GM21825 (cell line): Measurements from ENCODE around the gene DEPDC7.

Source experiments
- ATAC-seq: cut with Tn5 transposase; IDR thresholded peaks from one replicate; pipeline ENCODE4 v1.9.1; 2021; ENCODE audit warnings: mild to moderate bottlenecking, moderate library complexity; ENCODE audit not compliant: unreplicated experiment

The DEPDC7 gene

DNA sequence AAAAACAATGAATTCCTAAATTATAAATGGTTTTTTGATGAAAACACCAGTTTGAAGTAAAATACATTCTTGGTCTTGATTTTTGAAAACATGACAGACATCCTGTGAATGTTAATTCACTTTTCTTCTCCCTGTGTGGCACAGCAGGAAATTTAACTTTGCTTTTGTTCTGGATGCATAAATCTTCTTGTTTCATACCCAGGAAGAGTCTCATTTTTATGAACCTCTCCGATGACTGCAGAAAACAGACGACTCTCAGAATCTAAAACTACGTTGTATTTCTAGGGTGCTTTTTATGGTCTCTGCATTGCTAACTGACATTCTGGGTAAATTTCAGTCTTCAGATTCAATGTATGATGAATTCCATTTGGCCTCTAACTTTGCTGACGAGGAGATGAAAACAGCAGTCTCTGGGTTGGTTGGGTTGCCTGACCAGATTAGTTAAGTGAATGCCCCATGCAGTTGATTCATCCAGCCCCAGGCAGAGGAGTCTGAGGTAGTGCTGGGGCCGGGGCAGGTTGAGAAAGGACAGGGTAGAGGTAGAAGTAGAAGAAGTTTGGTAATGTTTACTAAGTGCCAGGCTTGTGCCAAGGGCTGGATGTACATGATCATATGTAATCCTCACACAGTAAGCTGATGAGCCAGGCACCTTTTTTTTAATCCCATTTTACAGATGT is 43.8 kb downstream of the DEPDC7 start:
- no peak for ATAC-seq

DNA sequence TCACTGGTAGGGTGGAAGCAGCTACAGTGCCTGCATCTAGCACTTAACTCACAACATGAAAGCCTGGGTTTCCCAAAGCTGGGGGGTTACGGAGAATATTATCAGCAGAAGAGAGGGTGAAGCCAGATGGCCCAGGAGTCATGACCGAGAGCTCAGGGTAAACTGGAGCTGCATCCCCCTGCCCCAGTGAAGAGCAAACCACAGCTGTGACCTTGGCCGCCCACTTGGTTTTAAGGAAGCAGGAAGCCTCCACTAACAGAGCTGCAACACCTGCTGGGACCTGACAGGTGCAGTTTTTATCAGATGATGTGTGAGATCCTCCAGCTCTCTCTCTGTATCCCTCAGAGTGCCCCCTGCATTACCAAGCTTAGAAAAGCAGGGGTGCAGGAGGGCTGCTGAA is 44.6 kb downstream of the DEPDC7 start:
- no peak for ATAC-seq

DNA sequence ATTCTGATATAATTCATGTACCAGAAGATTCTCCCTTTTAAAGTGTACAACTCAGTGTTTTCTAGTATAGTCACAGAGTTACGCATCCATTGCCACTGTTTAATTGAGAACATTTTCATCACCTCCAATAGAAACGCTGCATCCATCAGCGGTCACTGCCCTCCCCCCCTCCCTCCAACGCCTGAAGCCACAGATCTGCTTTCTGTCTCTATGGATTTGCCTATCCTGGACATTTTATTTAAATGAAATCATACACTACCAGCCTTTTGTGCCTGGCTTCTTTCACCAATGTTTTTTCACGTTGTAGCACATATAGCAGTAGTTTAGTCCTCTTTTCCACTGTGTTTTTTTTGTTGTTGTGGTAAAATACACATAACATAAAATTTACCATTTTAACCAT is 46.5 kb downstream of the DEPDC7 start:
- no peak for ATAC-seq

DNA sequence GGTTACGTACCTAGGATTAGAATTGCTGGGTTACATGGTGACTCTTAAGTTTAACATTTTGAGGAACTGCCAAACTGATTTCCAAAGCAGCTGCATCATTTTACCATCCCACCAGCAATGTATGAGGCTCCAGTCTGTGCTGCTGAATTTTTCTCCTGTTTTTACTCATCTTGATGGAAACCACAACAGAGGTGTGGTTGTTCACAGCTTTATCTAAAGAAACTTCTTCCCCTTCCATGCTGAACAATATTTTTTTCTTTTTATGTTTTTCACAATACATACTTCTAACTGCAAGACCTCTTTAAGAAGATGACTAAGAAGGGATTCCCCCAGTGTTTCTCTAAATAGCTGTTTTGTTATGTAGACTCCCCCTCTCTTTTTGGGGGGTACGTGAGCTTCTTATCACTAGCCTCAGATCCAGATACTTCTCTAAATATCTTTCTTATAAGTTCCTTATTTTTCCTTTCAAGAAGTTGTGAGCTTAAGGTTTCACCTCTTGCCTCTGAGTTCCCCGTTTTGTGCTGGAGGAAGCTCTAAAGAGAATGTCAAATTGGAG is 47.7 kb downstream of the DEPDC7 start:
- ATAC-seq: peak; percentile 58

DNA sequence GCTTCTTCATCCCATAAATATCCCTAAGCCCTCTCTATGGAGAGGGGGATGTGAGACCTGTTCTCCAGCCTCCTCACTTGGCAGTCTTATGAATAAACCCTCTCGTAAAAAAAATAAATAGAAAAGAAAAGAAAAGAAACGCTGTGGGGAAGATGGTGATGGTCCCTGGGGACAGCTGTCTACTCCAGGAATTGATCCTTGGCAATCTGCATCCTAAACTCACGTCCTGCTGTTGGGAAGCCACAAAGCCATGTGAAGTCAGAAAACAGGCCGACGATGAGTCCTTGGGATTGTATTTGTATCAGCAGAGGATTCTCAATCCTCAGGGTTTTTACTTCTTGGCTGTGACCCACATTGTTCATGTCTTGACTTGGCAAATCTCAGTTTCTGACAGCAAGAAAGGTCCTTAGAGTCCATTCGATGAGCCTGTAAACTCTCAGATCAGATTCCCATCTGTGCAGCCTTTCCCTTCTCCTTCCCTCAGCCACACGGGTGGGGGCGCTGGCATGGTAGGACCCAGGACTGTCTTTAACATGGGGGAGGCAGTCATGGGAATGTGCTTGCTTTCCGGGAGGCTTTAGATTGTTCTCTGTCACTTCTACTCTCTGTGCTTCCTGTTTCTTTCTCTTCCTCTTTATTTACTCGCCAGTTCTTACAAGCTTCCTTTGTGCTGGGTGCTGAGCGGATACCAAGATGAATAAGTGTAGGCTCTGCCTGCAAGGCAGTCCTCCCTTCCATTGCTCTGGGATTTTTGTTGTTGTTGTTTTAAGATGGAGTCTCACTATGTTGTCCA is 48.6 kb downstream of the DEPDC7 start:
- ATAC-seq: no peak

DNA sequence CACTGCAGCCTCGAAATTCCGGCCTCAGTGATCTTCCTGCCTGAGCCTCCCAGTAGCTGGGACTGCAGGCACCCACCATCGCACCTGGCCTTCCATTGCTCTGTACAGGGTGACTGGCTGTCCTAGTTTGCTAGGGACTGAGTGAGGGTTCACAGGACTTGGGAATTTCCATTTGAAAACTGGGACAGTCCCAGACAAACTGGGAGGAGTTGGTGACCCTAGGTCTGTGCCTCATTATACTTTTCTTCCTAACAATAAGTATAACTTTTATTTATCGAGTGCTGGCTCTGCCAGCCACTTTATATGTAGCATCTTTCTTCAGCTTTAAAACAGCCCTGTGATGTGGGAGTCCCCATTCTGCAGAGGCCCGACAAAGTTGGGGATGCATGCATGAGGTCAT is 49.2 kb downstream of the DEPDC7 start:
- ATAC-seq: no peak

DNA sequence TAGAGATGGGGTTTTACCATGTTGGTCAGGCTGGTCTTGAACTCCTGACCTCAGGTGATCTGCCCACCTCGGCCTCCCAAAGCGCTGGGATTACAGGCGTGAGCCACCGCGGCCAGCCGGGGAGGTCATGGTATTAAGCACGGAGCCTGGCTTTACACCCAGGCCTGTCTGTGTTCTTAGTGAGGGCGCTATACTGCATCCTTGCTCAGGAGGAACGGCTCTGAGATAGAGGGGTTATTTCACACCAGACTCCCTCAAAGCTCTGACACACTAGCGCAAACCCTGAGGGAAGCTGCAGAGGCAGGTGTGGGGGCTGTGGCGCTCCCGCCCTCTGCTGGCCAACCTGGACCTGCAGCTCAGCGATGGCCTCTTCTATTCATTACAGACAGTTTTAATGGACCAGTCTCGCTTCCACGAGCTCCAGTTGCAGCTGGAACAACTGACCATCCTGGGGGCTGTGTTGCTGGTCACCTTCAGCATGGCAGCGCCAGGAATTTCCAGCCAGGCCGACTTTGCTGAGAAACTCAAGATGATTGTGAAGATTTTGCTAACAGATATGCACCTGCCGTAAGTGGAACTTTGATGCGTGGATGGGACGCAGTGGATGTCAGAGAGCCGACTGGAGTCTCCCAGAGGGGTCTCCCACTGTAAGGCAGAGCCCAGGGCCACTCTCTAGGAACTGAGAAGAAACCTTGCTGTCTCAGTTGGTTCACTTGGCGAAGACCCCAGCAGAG is 49.9 kb downstream of the DEPDC7 start:
- ATAC-seq: peak; percentile 46

DNA sequence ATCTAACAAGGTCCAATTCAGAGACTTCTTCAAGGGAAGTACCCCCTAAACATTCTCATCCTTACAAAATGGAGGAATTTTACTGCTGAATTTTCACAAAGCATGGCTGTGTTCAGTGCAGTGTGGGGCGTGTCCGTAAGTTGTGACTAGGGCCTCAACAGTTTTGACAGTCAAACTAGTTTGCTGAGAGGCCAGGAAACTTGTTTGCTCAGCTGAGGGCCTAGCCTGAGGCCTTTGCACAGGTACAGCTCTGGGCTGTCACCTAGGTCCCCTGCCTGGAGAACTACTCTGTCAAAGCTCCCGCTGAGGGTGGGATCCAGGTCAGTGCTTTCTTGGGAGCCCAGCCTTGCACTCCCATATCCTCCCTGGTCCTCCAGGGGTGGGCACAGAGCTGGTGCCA is 51.6 kb downstream of the DEPDC7 start:
- no peak for ATAC-seq

DNA sequence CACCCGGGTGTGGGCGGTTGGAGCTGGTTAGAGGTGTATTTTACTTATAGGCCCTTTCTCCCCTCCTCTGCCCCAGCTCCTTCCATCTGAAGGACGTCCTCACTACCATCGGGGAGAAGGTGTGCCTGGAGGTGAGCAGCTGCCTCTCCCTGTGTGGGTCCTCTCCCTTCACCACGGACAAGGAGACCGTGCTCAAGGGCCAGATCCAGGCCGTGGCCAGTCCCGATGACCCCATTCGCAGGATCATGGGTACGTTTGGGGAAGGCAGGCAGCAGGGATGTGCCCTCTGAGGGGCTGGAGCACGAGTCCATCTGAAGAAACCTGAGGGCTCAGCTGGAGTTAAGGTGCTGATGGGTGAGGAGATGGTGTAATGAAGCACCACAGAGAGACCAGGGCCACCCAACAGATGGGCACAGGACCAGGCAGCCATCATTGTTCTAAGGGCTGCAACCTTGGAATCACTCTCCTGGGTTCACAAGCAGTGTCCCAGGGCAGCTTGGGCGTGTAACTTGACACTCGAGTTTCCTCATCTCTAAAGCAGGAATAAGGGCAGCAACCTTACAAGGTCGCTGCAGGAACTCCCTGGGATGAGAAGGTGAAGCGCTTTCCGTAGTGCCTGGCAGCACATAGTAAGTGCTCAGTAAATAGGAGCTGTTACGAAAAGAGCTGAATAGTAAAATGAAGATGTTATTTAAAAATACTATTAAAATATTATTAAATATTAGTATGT is 53.1 kb downstream of the DEPDC7 start:
- ATAC-seq: no peak

DNA sequence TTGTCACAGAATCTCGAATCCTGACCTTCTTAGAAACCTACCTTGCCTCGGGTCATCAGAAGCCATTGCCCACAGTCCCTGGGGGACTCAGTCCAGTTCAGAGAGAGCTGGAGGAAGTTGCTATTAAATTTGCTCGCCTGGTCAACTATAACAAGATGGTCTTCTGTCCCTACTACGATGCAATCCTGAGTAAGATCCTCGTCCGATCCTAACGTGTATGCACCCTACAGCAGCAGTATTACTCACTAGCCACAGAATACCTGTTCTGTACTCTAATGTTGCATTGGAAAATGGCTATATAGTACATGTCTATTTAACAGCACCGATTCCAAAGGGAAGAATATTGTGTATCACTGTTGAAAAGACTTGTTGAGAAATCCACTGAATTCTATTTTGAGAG is 56.8 kb downstream of the DEPDC7 start:
- no peak for ATAC-seq
